ENCODE data around the gene XRCC2.

GRCh38 chr7:152608656-152609055 is 67.3 kb downstream of the XRCC2 start:
- TF ChIP-seq, protein P1, sequence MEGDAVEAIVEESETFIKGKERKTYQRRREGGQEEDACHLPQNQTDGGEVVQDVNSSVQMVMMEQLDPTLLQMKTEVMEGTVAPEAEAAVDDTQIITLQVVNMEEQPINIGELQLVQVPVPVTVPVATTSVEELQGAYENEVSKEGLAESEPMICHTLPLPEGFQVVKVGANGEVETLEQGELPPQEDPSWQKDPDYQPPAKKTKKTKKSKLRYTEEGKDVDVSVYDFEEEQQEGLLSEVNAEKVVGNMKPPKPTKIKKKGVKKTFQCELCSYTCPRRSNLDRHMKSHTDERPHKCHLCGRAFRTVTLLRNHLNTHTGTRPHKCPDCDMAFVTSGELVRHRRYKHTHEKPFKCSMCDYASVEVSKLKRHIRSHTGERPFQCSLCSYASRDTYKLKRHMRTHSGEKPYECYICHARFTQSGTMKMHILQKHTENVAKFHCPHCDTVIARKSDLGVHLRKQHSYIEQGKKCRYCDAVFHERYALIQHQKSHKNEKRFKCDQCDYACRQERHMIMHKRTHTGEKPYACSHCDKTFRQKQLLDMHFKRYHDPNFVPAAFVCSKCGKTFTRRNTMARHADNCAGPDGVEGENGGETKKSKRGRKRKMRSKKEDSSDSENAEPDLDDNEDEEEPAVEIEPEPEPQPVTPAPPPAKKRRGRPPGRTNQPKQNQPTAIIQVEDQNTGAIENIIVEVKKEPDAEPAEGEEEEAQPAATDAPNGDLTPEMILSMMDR (conservative IDR thresholded peaks at IDR 0.05; ENCODE audit: low read depth in 2 of 2), result no peak
- no peak for TF ChIP-seq REST (IDR thresholded peaks at IDR 0.05; ENCODE audit: unreplicated experiment)

Data from GM23338 (cell line).